ENCODE results near the gene HMCN2. TPM values are rescaled to one million over a fixed set of nuclear protein-coding genes. Genes with fewer than 3 reads are reported as not detected.
A peak's percentile ranks its signal among the peaks of the same experiment; 100 is the strongest.

The HMCN2 gene
- total RNA-seq, 1 experiment from 2014 or later, result 15.7 TPM

GRCh38 chr9:130408669-130409068 is 143.1 kb downstream of the HMCN2 start:
- no peak for DNase-seq (ENCODE audit: low read depth)

GRCh38 chr9:130409246-130409645 is 143.7 kb downstream of the HMCN2 start:
- no peak for DNase-seq (ENCODE audit: low read depth)

GRCh38 chr9:130410443-130410842 is 144.9 kb downstream of the HMCN2 start:
- no peak for DNase-seq (ENCODE audit: low read depth)

- DNase-seq (ENCODE audit: low read depth), result no peak
These were observed 146.0 kb downstream of the HMCN2 start for GRCh38 chr9:130411566-130411915.

GRCh38 chr9:130414081-130414731 is 148.6 kb downstream of the HMCN2 start:
- DNase-seq (ENCODE audit: low read depth), result no peak

GRCh38 chr9:130414910-130415746 is 149.6 kb downstream of the HMCN2 start:
- no peak for DNase-seq (ENCODE audit: low read depth)

GRCh38 chr9:130417602-130418001 is 152.0 kb downstream of the HMCN2 start:
- no peak for DNase-seq (ENCODE audit: low read depth)

- no peak for DNase-seq (ENCODE audit: low read depth)
These were observed 153.2 kb downstream of the HMCN2 start for GRCh38 chr9:130418776-130419175.

GRCh38 chr9:130419521-130420035 is 154.0 kb downstream of the HMCN2 start:
- DNase-seq (ENCODE audit: low read depth), result no peak

- no peak for DNase-seq (ENCODE audit: low read depth)
These were observed 155.7 kb downstream of the HMCN2 start for GRCh38 chr9:130421154-130421801.

- DNase-seq (ENCODE audit: low read depth), result peak; percentile 99
These were observed 156.3 kb downstream of the HMCN2 start for GRCh38 chr9:130421802-130422276.

GRCh38 chr9:130422546-130422945 is 157.0 kb downstream of the HMCN2 start:
- DNase-seq (ENCODE audit: low read depth), result no peak

GRCh38 chr9:130423272-130423671 is 157.7 kb downstream of the HMCN2 start:
- no peak for DNase-seq (ENCODE audit: low read depth)

- no peak for DNase-seq (ENCODE audit: low read depth)
These were observed 159.3 kb downstream of the HMCN2 start for GRCh38 chr9:130424595-130425454.

GRCh38 chr9:130425741-130426466 is 160.3 kb downstream of the HMCN2 start:
- no peak for DNase-seq (ENCODE audit: low read depth)

GRCh38 chr9:130426467-130426773 is 160.9 kb downstream of the HMCN2 start:
- DNase-seq (ENCODE audit: low read depth), result no peak

GRCh38 chr9:130426883-130427282 is 161.3 kb downstream of the HMCN2 start:
- peak; percentile 97 for DNase-seq (ENCODE audit: low read depth)

GRCh38 chr9:130427326-130427725 is 161.8 kb downstream of the HMCN2 start:
- no peak for DNase-seq (ENCODE audit: low read depth)

- no peak for DNase-seq (ENCODE audit: low read depth)
These were observed 162.6 kb downstream of the HMCN2 start for GRCh38 chr9:130428086-130428665.

GRCh38 chr9:130429381-130429780 is 163.8 kb downstream of the HMCN2 start:
- DNase-seq (ENCODE audit: low read depth), result no peak

Data from LHCN-M2 (cell line).